ENCODE results near the gene ADGRL3.

Gene ADGRL3

DNA sequence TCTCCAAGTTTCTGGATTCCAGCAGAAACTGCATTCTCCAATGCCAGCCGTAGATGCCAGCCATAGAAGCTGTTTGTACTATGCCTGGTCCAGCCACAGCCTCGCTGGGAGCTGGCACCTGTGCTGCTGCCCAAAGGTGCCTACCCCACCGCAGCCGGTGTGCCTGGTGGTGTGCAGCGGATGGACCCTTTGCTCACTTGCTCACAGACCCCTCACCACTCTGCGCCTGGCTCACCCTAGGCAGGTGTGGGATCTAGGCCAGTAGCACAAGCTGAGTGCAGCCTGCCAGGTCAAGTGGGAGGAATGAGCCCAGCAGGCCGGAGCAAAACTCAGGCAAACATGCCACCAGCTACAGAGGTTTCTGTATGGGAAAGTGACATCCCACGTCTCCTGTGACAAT lies 463.2 kb downstream of the ADGRL3 start:
- no peaks in the 10 kb centered on the region for H3K4me1 ChIP-seq (ENCODE audit: control insufficient read depth in 1 of 2, insufficient read depth in 2 of 2, low read length in 2 of 2)
- no peak overlapping the region for H4K8ac ChIP-seq (ENCODE audit: low read depth, low read length)
- no peak overlapping the region for H3K4me3 ChIP-seq (ENCODE audit: low read depth, low read length)
- WGBS (ENCODE audit: extremely low coverage, insufficient coverage, insufficient read length), result no CpG with 5 or more reads among the region's 8 CpGs
- no peak overlapping the region for H4K12ac ChIP-seq (ENCODE audit: low read depth, low read length)
- no peak overlapping the region for H2AFZ ChIP-seq (ENCODE audit: insufficient read depth, low read length, poor library complexity)
- peaks cover 11% of the 10 kb centered on the region for H3K9me3 ChIP-seq (ENCODE audit: insufficient read depth, low read depth, low read length)
- H2AK5ac ChIP-seq (ENCODE audit: low read length), result no peak overlapping the region
- H3K27me3 ChIP-seq (ENCODE audit: insufficient read depth, low read length), result no peaks in the 10 kb centered on the region
- H3K27ac ChIP-seq (ENCODE audit: low read depth, low read length), result no peak overlapping the region
- H2BK120ac ChIP-seq (ENCODE audit: insufficient read depth, low read length, poor library complexity), result no peak overlapping the region
- no peak overlapping the region for H2BK5ac ChIP-seq (ENCODE audit: low read depth, low read length, poor library complexity)
- no peak for DNase-seq
- no peak overlapping the region for H3K4ac ChIP-seq (ENCODE audit: low read depth, low read length)
- H3K18ac ChIP-seq (ENCODE audit: low read length), result no peak overlapping the region
- peak overlapping the region; percentile 53 for H3K9ac ChIP-seq (ENCODE audit: low read length)
- no peaks in the 10 kb centered on the region for H3K79me1 ChIP-seq (ENCODE audit: low read length)
- no peak overlapping the region for H3K14ac ChIP-seq (ENCODE audit: low read length)
- peaks cover 0 to 3% of the 10 kb centered on the region in 2 experiments for H3K36me3 ChIP-seq (ENCODE audit: control insufficient read depth in 1 of 2, insufficient read depth in 2 of 2, low read length in 2 of 2)
- H3K79me2 ChIP-seq (ENCODE audit: control insufficient read depth, insufficient read depth, low read length, poor library complexity), result no peaks in the 10 kb centered on the region
- H4K91ac ChIP-seq (ENCODE audit: low read depth, low read length), result no peak overlapping the region
- no peak overlapping the region for H2BK12ac ChIP-seq (ENCODE audit: low read length)
- H3K23ac ChIP-seq (ENCODE audit: low read length), result no peak overlapping the region
- no peak overlapping the region for H3K4me2 ChIP-seq (ENCODE audit: low read length)

DNA sequence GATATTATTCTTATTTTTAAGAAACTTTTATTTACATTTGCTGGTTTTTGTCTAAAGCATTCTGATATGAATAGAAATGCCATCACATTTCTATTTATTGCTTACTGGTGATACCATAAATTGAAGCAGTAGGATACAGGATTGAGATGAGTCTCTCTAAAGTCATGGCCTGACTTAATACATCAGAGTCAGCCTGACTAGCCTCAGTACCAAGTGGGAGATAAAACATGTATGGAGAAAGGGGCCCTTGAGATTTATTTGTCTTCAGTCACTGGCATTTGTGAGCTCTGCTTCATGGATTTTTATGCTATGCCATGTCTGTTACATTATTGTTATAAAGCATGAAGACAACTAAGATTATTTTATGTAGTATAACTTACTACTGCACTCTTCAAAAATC lies 465.5 kb downstream of the ADGRL3 start:
- Histone ChIP-seq H3K18ac (ENCODE audit: low read length) (no peak overlapping the region), H3K14ac (ENCODE audit: low read length) (no peak overlapping the region), H2BK5ac (ENCODE audit: low read depth, low read length, poor library complexity) (no peak overlapping the region), H2BK120ac (ENCODE audit: insufficient read depth, low read length, poor library complexity) (no peak overlapping the region), H4K91ac (ENCODE audit: low read depth, low read length) (no peak overlapping the region), H3K23ac (ENCODE audit: low read length) (no peak overlapping the region), H2AFZ (ENCODE audit: insufficient read depth, low read length, poor library complexity) (no peak overlapping the region), H3K27ac (ENCODE audit: low read depth, low read length) (no peak overlapping the region), H3K4ac (ENCODE audit: low read depth, low read length) (no peak overlapping the region), H3K27me3 (ENCODE audit: insufficient read depth, low read length) (no peaks in the 10 kb centered on the region), H3K4me1 (ENCODE audit: control insufficient read depth in 1 of 2, insufficient read depth in 2 of 2, low read length in 2 of 2) (no peaks in the 10 kb centered on the region), H3K9ac (ENCODE audit: low read length) (no peak overlapping the region), H3K36me3 (ENCODE audit: control insufficient read depth in 1 of 2, insufficient read depth in 2 of 2, low read length in 2 of 2) (peaks cover 0 to 3% of the 10 kb centered on the region in 2 experiments), H2AK5ac (ENCODE audit: low read length) (no peak overlapping the region), H3K4me2 (ENCODE audit: low read length) (no peak overlapping the region), H3K4me3 (ENCODE audit: low read depth, low read length) (no peak overlapping the region), H4K8ac (ENCODE audit: low read depth, low read length) (no peak overlapping the region), H3K79me2 (ENCODE audit: control insufficient read depth, insufficient read depth, low read length, poor library complexity) (no peaks in the 10 kb centered on the region), H3K9me3 (ENCODE audit: insufficient read depth, low read depth, low read length) (peaks cover 11% of the 10 kb centered on the region), H3K79me1 (ENCODE audit: low read length) (no peaks in the 10 kb centered on the region), H2BK12ac (ENCODE audit: low read length) (no peak overlapping the region), H4K12ac (ENCODE audit: low read depth, low read length) (no peak overlapping the region)
- no peak for DNase-seq

DNA sequence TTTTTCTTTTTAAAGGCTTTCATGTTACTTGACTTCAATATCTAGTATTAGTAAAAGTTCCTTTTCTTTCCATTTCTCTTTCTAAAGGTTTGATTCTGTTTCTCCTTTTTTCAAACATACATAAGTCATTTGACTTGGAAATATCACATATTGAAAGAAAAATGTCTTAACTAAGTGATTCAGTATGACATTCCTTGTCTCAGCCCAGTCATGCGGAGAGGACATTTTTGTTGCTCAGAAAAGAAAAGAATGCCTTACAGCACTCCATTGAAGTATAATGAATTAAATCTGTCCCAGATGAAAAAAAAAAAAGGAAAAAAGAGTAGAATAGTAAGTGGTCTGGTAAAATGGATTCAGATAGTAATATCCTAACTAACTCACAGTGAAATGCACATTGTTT lies 466.1 kb downstream of the ADGRL3 start:
- H2BK12ac ChIP-seq (ENCODE audit: low read length), result no peak overlapping the region
- WGBS (ENCODE audit: extremely low coverage, insufficient coverage, insufficient read length), result no CpG with 5 or more reads among the region's 1 CpG
- no peak overlapping the region for H2AFZ ChIP-seq (ENCODE audit: insufficient read depth, low read length, poor library complexity)
- H2AK5ac ChIP-seq (ENCODE audit: low read length), result no peak overlapping the region
- no peak overlapping the region for H3K4me2 ChIP-seq (ENCODE audit: low read length)
- no peak overlapping the region for H3K4ac ChIP-seq (ENCODE audit: low read depth, low read length)
- DNase-seq, result no peak
- H3K27me3 ChIP-seq (ENCODE audit: insufficient read depth, low read length), result no peaks in the 10 kb centered on the region
- peaks cover 11% of the 10 kb centered on the region for H3K9me3 ChIP-seq (ENCODE audit: insufficient read depth, low read depth, low read length)
- H3K18ac ChIP-seq (ENCODE audit: low read length), result no peak overlapping the region
- H2BK5ac ChIP-seq (ENCODE audit: low read depth, low read length, poor library complexity), result no peak overlapping the region
- H3K23ac ChIP-seq (ENCODE audit: low read length), result no peak overlapping the region
- H3K79me2 ChIP-seq (ENCODE audit: control insufficient read depth, insufficient read depth, low read length, poor library complexity), result no peaks in the 10 kb centered on the region
- no peak overlapping the region for H3K27ac ChIP-seq (ENCODE audit: low read depth, low read length)
- H3K9ac ChIP-seq (ENCODE audit: low read length), result no peak overlapping the region
- H4K12ac ChIP-seq (ENCODE audit: low read depth, low read length), result no peak overlapping the region
- H4K91ac ChIP-seq (ENCODE audit: low read depth, low read length), result no peak overlapping the region
- no peak overlapping the region for H4K8ac ChIP-seq (ENCODE audit: low read depth, low read length)
- no peak overlapping the region for H3K14ac ChIP-seq (ENCODE audit: low read length)
- no peak overlapping the region for H2BK120ac ChIP-seq (ENCODE audit: insufficient read depth, low read length, poor library complexity)
- H3K36me3 ChIP-seq (ENCODE audit: control insufficient read depth in 1 of 2, insufficient read depth in 2 of 2, low read length in 2 of 2), result peaks cover 0 to 3% of the 10 kb centered on the region in 2 experiments
- H3K4me1 ChIP-seq (ENCODE audit: control insufficient read depth in 1 of 2, insufficient read depth in 2 of 2, low read length in 2 of 2), result no peaks in the 10 kb centered on the region
- H3K79me1 ChIP-seq (ENCODE audit: low read length), result no peaks in the 10 kb centered on the region
- no peak overlapping the region for H3K4me3 ChIP-seq (ENCODE audit: low read depth, low read length)

DNA sequence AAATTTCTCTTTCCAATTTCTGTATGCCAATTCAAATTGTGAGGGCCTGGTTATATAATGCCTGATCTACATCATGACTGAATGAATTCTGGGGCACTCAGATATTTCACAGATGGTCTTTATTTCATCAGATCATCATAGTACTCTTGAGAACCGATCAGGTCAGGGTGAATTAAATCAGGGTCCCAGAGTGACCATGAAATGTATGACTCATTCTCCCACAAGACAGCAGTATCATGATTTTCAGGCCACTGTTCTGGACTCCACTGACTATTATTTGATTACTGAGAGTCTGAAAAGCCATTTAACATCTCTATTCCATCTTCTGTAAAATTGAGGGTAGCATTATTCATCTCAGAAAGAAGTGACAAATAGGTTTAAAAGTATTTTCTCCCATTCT lies 471.5 kb downstream of the ADGRL3 start:
- Histone ChIP-seq H4K8ac (ENCODE audit: low read depth, low read length) (no peak overlapping the region), H3K14ac (ENCODE audit: low read length) (no peak overlapping the region), H3K4ac (ENCODE audit: low read depth, low read length) (no peak overlapping the region), H3K9ac (ENCODE audit: low read length) (no peak overlapping the region), H3K79me1 (ENCODE audit: low read length) (no peaks in the 10 kb centered on the region), H3K27ac (ENCODE audit: low read depth, low read length) (no peak overlapping the region), H2BK120ac (ENCODE audit: insufficient read depth, low read length, poor library complexity) (no peak overlapping the region), H3K9me3 (ENCODE audit: insufficient read depth, low read depth, low read length) (no peaks in the 10 kb centered on the region), H3K23ac (ENCODE audit: low read length) (no peak overlapping the region), H2BK5ac (ENCODE audit: low read depth, low read length, poor library complexity) (no peak overlapping the region), H3K4me2 (ENCODE audit: low read length) (no peak overlapping the region), H3K27me3 (ENCODE audit: insufficient read depth, low read length) (no peaks in the 10 kb centered on the region), H4K91ac (ENCODE audit: low read depth, low read length) (no peak overlapping the region), H3K4me3 (ENCODE audit: low read depth, low read length) (no peak overlapping the region), H3K4me1 (ENCODE audit: control insufficient read depth in 1 of 2, insufficient read depth in 2 of 2, low read length in 2 of 2) (no peaks in the 10 kb centered on the region), H3K36me3 (ENCODE audit: control insufficient read depth in 1 of 2, insufficient read depth in 2 of 2, low read length in 2 of 2) (no peaks in the 10 kb centered on the region), H2BK12ac (ENCODE audit: low read length) (no peak overlapping the region), H3K79me2 (ENCODE audit: control insufficient read depth, insufficient read depth, low read length, poor library complexity) (no peaks in the 10 kb centered on the region), H4K12ac (ENCODE audit: low read depth, low read length) (no peak overlapping the region), H2AFZ (ENCODE audit: insufficient read depth, low read length, poor library complexity) (no peak overlapping the region), H3K18ac (ENCODE audit: low read length) (no peak overlapping the region), H2AK5ac (ENCODE audit: low read length) (no peak overlapping the region)
- no CpG with 5 or more reads among the region's 1 CpG for WGBS (ENCODE audit: extremely low coverage, insufficient coverage, insufficient read length)
- no peak for DNase-seq

Measured in trophoblast cell (in vitro differentiated cells and primary cell).